Activated gamma-delta T cell (primary cell): ENCODE measurements around the gene GRM6.

ENCODE experiments used
- DNase-seq: peaks from one replicate; lab custom pipeline; 2025; lab: John Stamatoyannopoulos, UW
- total RNA-seq, 2 donors: gene quantifications; one replicate each; lab custom pipeline; 2026; lab: John Stamatoyannopoulos, UW

The GRM6 gene
- 0.04 to 0.10 reads per million in 2 donors for total RNA-seq

- no peak for DNase-seq
Observed at GRCh38 chr5:178994580-178995340, at the start of gene GRM6. Gene GRM6 (minus strand): TSS chr5:178995320. CDS start chr5:178994944, 376 bp downstream.

DNA sequence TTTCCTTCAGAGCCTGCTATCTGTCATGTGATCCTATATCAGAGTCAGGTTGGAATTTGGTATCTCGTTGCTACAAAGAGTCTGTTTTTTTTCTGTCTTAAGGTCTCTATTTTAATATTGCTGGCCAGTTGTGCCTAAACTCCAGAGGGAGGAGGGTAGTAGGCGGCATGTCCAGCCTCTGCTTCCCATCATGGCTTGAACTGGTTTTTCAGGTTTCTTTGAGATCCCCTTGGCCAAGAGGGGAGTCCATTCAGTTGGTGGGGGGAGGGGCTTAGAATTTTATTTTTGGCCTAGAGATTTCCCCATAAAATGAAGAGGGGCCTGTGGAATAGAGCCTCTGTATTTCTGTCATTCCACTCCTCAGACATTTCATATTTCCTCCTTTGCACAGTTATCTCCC lies 49.6 kb upstream of the GRM6 start:
- DNase-seq = no peak

- no peak for DNase-seq
Observed at GRCh38 chr5:179033004-179033580, 38.0 kb upstream of the GRM6 start.

GRCh38 chr5:179023528-179024189 lies 28.5 kb upstream of the GRM6 start, which contains the start of gene ZNF879:
Gene ZNF879 (plus strand): TSS chr5:179023804. CDS start chr5:179025005, 1,201 bp downstream.
- DNase-seq = peak; percentile 90

DNA sequence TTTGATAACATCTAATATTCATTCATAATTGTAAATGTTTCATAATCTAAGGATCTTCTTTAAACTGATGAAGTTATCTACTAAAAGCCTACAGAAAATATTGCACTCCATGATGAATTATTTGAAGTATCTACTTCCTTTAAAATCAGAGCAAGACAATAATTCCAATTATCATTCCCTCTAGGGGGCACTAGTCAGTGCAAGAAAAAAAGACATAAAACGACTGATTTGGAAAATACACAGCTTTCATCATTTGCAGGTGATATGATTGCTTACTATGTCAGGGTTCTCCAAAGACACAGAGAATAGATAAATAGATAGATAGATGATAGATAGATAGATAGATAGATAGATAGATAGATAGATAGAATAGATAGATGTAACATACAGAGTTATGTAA lies 13.5 kb upstream of the GRM6 start:
- DNase-seq = no peak

GRCh38 chr5:179006564-179006963 lies 11.4 kb upstream of the GRM6 start:
- no peak for DNase-seq

DNA sequence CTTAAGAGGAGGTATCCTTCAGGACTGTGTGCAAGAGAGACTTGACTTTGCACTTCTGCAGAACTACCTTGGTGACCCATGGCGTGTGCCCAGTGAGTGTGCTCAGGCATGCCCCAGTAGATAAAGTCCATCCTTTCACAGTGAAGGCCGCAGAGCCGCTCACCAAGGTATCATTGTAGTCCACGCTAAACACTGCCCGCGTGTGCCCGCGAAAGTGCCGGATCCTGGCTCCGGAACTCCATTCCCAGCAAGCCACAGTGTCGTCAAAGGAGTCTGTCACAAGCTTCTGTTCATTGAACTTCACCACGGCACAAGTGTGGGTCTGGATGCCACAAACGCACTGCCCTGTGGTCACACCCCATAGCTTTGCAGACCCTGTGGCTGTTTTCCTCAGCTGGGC lies 3.3 kb upstream of the GRM6 start:
- no peak for DNase-seq

- DNase-seq = no peak
Observed at GRCh38 chr5:178997191-178997590, 2.1 kb upstream of the GRM6 start.

DNA sequence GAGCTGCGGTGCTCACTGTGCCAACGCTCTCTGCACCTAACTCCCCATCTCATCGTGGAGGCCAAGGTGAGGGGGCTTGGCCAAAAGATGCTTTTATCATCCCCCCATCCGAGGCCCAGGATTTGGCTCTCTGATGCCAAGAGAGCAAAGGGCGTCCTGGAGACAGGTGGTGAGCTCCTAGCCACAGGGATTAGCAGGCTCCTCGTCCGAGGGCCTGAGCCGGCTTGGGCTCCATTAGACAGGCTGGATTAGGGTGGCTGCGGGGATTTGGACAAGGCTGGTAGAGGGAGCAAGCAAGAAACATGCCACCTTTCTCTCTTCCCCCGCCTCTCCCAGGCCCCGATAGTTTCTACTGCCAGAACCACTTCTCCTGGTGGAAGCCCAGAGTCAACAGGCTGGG lies 1.0 kb upstream of the GRM6 start:
- DNase-seq = no peak

GRCh38 chr5:178995341-178995690 lies 196 bp upstream of the GRM6 start:
- DNase-seq = no peak

DNA sequence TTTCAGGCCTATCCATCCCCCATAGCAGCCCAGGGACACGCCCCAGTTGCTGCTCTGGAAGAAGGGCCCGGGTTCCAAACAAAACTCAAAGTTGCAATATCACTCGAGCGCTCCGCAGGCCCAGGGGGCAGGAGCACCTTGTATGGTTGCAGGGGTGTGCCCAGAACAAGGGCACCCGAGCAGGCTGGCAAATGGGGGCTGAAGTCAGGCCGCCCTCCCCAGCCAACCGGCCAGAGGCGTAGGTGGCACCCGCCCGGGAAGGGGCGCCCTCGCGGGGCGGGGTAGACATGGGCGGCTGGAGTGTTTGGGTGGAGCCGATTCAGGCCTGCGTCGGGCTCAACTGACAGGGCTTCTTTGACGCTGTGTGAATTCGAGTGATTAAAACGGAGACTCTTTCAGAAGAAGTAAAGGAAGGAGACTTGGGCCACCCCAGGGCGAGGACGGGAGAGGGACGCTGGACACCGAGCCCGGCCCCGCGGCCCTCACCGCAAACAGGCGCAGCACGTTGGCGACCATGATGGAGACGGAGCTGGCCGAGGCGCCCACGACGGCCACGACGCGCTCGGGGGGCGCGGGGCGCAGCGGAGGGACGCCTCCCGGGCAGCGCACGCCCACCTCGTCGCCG lies 1.1 kb downstream of the GRM6 start:
- DNase-seq = no peak

DNA sequence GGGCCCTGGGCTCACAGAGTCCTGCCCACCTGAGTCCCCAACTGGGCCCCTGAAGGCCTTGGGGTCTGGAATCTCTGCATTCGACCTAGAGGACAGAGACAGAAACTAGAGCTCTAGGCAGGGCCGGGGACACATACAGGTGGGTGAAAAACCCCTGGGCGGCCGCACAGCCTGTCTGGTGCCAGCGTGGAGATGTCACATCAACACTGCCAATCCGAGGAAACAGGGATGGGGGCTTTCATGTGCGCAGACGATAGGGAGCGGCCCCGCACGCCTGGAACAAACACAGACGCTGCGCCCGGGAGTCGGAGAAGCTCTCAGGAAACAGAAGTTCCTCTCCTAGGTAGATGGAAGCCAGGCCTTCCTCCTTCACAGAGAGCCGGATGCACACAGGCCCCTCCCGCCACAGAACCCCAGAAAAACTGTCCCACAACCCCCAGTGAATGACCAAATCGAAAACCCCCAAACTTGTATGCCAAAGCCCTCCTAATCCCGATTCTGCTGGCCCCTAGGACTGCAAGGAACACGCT lies 1.8 kb downstream of the GRM6 start:
- no peak for DNase-seq

DNA sequence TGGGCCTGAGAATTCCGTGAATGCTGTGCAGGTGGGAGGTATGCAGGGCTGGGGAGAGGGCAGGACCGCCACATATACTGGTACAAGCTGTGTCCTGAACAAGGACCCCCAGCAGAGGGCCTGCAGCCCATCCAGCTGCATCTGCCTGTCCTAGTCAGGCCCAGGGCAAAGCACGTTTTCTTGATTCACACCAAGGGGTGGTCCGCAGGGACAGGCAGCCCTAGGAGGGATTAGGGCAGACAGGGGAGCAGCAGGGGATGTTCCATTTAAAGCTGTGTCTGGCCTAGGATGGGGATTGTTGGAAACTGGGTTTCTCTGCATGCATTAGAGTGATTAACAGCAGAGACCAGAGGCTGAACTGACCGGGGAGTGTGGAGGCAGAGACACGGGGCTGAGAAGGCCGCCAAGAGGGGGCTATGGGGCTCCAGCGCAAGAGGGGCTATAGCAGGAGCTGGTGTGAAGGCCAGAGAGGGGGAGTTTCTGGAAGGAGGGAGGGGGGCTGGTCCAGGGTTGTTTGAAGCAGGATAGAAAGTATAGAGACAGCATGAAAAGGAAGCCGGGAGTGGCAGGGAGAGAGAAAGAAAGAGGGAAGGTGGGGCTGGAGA lies 2.7 kb downstream of the GRM6 start:
- no peak for DNase-seq

DNA sequence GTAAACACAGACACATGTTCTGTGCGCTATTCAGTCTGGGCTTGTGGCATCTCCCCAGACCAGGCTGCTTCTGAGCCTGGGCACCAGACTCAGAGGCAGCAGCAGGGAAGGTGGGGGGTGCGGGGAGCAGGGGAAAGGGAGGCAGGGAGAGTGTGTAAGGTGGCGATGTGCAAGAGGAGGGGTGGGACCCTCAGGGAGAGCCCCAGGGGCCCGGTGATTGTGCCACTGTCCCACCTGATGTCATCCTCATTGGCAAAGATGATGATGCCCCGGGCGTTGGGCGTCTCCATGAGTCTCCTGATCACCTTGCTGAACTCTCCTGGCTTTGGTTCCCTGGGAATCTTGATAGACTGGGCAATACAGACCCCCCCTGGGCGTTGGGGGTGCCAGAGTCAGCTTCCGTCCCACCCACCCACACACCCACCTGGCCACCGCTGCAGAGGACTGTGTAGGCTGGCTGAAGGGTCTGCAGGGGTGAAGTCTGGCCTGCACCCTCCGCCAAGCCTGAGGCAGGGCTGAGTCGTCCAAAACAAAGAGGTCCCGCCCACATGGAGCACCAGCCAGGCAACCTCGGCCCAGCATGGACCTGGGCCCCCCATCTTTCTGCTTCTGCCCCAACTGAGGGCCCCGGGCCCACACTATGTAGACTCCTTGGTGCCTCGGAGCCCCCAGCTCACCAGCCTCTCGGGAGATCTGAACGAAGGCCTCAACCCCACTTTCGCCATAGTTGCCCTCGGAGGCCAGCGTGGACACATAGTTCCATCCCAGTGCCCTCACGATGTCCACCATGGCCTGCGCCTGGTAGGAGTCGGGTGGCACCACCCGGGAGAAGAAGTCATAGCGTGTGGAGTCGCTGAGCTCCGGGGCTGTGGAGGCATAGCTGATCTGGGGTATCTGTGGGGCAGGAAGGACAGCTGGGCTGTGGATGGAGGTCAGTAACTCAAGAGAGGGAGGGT lies 3.7 kb downstream of the GRM6 start:
- DNase-seq = no peak

DNA sequence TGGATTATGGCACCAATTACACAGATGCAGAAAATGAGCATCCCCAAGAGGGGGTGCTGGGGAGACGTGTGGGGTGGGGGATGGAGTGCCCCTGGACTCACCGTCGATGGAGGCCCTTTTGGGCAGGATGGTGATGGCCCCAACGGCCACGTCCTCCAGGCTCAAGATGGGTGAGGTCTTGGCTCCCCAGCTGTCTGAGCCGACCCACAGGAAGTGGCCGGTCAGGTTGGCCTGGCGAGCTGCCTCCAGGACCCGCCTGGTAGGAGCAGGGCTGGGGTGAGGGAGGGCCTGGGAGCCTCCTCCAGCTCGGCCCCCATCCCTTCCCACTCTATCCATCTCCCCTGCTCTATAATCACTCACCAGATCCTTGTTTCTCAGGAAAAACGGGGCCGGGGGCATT lies 4.6 kb downstream of the GRM6 start:
- no peak for DNase-seq

- no peak for DNase-seq
Observed at GRCh38 chr5:178989311-178989710, 5.8 kb downstream of the GRM6 start.

- no peak for DNase-seq
Observed at GRCh38 chr5:178988436-178989220, 6.5 kb downstream of the GRM6 start.

DNA sequence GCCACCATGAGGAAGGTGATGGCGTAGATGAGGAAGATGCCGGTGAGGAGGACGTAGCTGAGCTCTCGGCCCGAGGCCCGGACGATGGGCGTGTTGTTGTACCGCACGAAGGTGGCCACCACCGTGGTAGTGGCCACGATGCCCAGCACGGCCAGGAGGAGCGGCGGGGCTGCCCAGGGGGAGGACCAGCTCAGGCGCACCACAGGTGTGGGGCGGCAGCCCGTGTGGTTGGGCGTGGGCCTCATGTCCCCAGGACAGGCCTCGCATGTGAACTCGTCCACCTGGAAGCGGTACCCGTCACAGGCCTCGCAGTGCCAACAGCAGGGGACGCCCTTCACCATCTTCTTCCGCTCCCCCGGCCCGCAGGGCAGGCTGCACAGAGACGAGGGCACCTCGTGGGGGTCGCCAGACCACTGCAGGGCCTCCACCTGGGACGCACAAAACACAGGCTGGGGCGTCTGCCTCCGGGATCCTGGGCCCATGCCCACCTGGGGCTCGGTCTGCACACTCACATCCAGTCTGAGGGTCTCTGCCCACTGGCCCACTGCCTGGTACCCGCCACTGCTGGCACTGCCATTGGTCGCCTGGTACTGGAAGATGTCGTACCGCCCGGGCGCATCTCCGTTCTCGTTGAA lies 8.7 kb downstream of the GRM6 start:
- DNase-seq = no peak
